Neutrophil (primary cell): ENCODE data around the gene TP53I11.
A peak's percentile ranks its signal among the peaks of the same experiment; 100 is the strongest.

Source experiments
- H3K27ac ChIP-seq: fragments of 200-600 bp; sonication (generic); 2 replicates; pipeline ENCODE4 v1.5.1; 2016; ENCODE audit warnings: mild to moderate bottlenecking, moderate library complexity
- H3K27me3 ChIP-seq: fragments of 200-600 bp; sonication (generic); 2 replicates; pipeline ENCODE4 v1.6.0; 2016; ENCODE audit warnings: mild to moderate bottlenecking
- H3K36me3 ChIP-seq: fragments of 200-600 bp; sonication (generic); 2 replicates; pipeline ENCODE4 v1.5.1; 2017
- H3K4me1 ChIP-seq, 2 experiments: fragments of 200-600 bp in 1 of 2; sonication (generic) in 1 of 2; 1 replicate in 1 of 2; 2 replicates in 1 of 2; pipeline versions ENCODE4 v1.5.1 to v1.6.1; 2013 to 2016; ENCODE audit warnings: low read depth in 1 of 2, low read length in 1 of 2, mild to moderate bottlenecking in 1 of 2, moderate library complexity in 1 of 2; ENCODE audit not compliant: control insufficient read depth in 1 of 2, insufficient read depth in 1 of 2
- H3K4me3 ChIP-seq, 2 experiments: fragments of 200-600 bp in 1 of 2; sonication (generic) in 1 of 2; 1 replicate in 1 of 2; 2 replicates in 1 of 2; pipeline ENCODE4 v1.5.1; 2013 to 2016; ENCODE audit warnings: low read depth in 1 of 2, low read length in 1 of 2, mild to moderate bottlenecking in 1 of 2, moderate library complexity in 1 of 2
- H3K9me3 ChIP-seq: fragments of 200-600 bp; sonication (generic); 2 replicates; pipeline ENCODE4 v1.5.1; 2016
- TF ChIP-seq, protein P1 (sequence below): fragments of 200-600 bp; sonication (generic); IDR thresholded peaks from 2 replicates; pipeline ENCODE4 v1.5.1; 2016; ENCODE audit warnings: antibody characterized with exemption

The TP53I11 gene

DNA sequence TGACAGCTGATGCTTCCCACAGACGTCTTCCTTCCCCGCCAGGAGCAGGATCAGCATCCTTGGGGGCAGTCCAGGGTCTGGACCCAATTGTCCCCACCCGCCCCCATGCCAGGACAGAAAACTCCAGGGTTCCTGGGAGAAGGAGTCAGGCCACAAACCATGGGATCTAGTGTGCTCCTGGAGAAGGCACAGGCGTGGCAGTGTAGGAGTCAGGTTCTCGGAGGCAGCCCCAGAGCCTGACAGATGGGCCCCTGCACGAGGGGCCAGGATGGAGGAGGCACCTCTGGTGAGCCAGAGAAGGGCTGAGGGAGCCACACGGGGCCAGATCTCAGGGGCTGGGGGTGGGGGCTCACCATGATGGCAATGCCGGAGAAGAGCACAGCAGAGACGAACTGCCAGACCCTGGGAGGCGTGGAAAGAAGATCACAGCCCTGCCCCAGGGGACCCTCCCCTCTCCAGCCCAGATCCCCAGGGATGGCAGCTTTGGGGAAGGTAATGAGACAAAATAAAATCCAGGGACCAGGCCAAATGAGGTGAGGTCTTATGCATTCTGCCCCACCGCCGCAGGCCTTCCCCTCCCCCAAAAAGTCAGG lies 13.6 kb downstream of the TP53I11 start:
- TF ChIP-seq, protein P1, sequence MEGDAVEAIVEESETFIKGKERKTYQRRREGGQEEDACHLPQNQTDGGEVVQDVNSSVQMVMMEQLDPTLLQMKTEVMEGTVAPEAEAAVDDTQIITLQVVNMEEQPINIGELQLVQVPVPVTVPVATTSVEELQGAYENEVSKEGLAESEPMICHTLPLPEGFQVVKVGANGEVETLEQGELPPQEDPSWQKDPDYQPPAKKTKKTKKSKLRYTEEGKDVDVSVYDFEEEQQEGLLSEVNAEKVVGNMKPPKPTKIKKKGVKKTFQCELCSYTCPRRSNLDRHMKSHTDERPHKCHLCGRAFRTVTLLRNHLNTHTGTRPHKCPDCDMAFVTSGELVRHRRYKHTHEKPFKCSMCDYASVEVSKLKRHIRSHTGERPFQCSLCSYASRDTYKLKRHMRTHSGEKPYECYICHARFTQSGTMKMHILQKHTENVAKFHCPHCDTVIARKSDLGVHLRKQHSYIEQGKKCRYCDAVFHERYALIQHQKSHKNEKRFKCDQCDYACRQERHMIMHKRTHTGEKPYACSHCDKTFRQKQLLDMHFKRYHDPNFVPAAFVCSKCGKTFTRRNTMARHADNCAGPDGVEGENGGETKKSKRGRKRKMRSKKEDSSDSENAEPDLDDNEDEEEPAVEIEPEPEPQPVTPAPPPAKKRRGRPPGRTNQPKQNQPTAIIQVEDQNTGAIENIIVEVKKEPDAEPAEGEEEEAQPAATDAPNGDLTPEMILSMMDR: no peak
- Histone ChIP-seq H3K27ac (peak overlapping the region; percentile 41), H3K4me1 (peaks cover 32 to 38% of the 10 kb centered on the region in 2 experiments), H3K4me3 (no peak overlapping the region), H3K9me3 (no peaks in the 10 kb centered on the region), H3K36me3 (peaks cover 95% of the 10 kb centered on the region), H3K27me3 (no peaks in the 10 kb centered on the region)

DNA sequence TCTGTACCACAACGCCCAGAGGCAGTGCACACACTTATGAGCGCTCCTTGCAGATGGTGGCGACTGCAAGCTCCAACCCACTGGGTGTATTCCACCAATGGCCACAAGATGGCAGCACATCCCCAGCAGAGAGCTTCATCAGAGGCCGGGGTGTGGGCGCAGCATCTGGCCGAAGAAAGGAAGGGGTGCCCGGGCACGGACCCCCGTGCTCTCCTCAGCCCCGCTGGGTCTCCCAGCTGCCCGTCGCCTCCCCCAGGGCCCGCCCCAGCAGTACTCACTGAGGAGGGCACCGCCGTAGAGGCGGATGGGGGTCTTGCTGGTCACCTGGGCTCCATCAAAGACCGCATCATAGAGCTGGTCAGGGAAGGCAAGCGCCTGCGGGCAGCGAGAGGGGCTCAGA lies 14.2 kb downstream of the TP53I11 start:
- no peak overlapping the region for H3K4me3 ChIP-seq
- H3K9me3 ChIP-seq: no peaks in the 10 kb centered on the region
- H3K4me1 ChIP-seq: peaks cover 28 to 32% of the 10 kb centered on the region in 2 experiments
- peaks cover 93% of the 10 kb centered on the region for H3K36me3 ChIP-seq
- no peaks in the 10 kb centered on the region for H3K27me3 ChIP-seq
- peak overlapping the region; percentile 41 for H3K27ac ChIP-seq
- TF ChIP-seq, protein P1: peak; percentile 94

DNA sequence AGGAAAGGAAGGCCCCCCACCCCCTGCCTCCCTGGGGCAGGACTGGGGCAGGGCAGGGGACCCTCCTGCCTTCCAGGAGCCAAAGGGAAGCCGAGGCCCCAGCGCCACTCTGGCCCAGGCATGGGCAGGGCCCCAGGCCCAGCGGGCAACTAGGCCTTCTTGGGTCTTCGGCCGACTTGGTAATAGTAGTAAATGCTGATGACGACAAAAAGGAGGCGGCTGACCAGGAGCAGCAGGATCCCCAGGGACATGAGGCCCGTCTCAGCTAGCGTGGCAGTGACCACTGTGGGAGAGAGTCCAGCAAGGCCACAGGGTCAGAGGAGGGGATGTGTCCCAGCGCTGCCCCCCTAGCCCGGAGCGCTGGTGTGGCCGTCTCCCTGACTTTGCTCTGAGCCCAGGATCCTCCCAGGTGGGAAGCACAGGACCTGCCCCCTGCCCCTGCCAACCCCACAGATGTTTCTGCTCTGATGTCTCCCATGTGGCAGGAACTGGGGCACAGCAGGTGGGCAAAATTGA lies 15.9 kb downstream of the TP53I11 start:
- H3K36me3 ChIP-seq: peaks cover 80% of the 10 kb centered on the region
- H3K27ac ChIP-seq: no peak overlapping the region
- H3K27me3 ChIP-seq: no peaks in the 10 kb centered on the region
- no peaks in the 10 kb centered on the region for H3K9me3 ChIP-seq
- peaks cover 12 to 17% of the 10 kb centered on the region in 2 experiments for H3K4me1 ChIP-seq
- H3K4me3 ChIP-seq: no peak overlapping the region
- TF ChIP-seq, protein P1: no peak

DNA sequence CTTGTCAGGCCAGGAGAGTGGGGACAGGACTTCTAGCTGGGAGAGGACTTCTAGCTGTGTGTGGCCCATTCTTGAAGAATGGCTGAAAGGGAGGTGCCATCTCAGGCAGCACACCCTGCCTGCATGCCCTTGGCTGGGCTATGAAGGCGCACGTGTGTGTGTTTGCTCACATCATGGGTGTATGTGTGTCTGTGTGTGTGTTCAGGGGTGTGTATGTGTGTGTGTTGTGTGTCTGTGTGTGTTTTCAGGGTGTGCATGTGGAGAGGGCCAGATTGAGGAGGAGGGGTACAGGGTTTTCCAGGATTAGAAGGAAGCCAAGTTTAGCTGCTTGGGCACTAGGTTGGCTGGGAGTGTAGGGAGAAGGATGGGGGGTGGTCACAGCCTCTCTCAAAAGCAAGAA lies 16.6 kb downstream of the TP53I11 start:
- H3K36me3 ChIP-seq: peaks cover 73% of the 10 kb centered on the region
- H3K4me3 ChIP-seq: no peak overlapping the region
- H3K9me3 ChIP-seq: no peaks in the 10 kb centered on the region
- peaks cover 5 to 10% of the 10 kb centered on the region in 2 experiments for H3K4me1 ChIP-seq
- TF ChIP-seq, protein P1: no peak
- no peak overlapping the region for H3K27ac ChIP-seq
- no peaks in the 10 kb centered on the region for H3K27me3 ChIP-seq

DNA sequence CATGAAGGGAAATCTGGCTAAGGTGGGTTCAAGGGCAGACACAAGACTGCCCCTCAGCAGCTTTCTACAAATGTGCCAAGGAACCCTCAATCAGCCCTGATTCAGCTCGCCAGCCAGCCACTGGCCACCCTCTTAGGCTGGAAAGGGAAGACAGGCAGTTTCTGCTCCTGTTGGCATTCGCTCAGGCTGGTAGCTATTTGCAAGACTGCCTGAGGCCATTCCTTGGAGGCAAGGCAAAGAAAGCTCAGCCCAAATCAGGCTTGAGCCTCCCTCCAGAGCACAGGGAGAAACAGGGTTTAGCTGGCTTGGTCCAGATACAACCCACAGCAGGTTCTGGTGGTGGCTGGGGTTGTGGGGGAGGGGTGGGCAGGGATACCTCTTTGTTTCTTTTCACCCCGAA lies 19.2 kb downstream of the TP53I11 start:
- Histone ChIP-seq H3K27me3 (no peaks in the 10 kb centered on the region), H3K4me3 (no peak overlapping the region), H3K4me1 (peaks cover 12 to 15% of the 10 kb centered on the region in 2 experiments), H3K9me3 (no peaks in the 10 kb centered on the region), H3K36me3 (peaks cover 46% of the 10 kb centered on the region), H3K27ac (no peak overlapping the region)
- TF ChIP-seq, protein P1: no peak
